Left forelimb (tissue), 1 donor: ENCODE measurements around the gene SYNE1.
"Not testable (repeated sequence)": the region's sequence is repeated elsewhere in the genome, so short reads cannot be mapped to it uniquely, and the experiment has no call there.

Experiments
- DNase-seq: peaks from one replicate; pipeline ENCODE4 v3.0.0-alpha.2; 2018; ENCODE audit warnings: low spot score

Gene SYNE1

GRCh38 chr6:152490971-152491378 is 146.2 kb downstream of the SYNE1 start:
- not testable (repeated sequence) for DNase-seq

- no peak for DNase-seq
These were observed 152.4 kb downstream of the SYNE1 start for GRCh38 chr6:152484806-152485205.

- no peak for DNase-seq
These were observed 154.9 kb downstream of the SYNE1 start for GRCh38 chr6:152482289-152482688.

GRCh38 chr6:152478377-152479010 is 158.7 kb downstream of the SYNE1 start:
- DNase-seq: no peak

- DNase-seq: no peak
These were observed 162.8 kb downstream of the SYNE1 start for GRCh38 chr6:152474354-152474753.

GRCh38 chr6:152472325-152472724 is 164.8 kb downstream of the SYNE1 start:
- DNase-seq: no peak

GRCh38 chr6:152471456-152472265 is 165.5 kb downstream of the SYNE1 start:
- DNase-seq: no peak

GRCh38 chr6:152463164-152463563 is 174.0 kb downstream of the SYNE1 start:
- DNase-seq: no peak

GRCh38 chr6:152462716-152463115 is 174.4 kb downstream of the SYNE1 start:
- DNase-seq: no peak

- no peak for DNase-seq
These were observed 175.6 kb downstream of the SYNE1 start for GRCh38 chr6:152461556-152461955.

GRCh38 chr6:152458648-152459644 is 178.2 kb downstream of the SYNE1 start:
- no peak for DNase-seq

GRCh38 chr6:152457949-152458624 is 179.1 kb downstream of the SYNE1 start:
- DNase-seq: no peak

- no peak for DNase-seq
These were observed 183.2 kb downstream of the SYNE1 start for GRCh38 chr6:152454003-152454402.

GRCh38 chr6:152453421-152453820 is 183.7 kb downstream of the SYNE1 start:
- no peak for DNase-seq

- DNase-seq: no peak
These were observed 184.5 kb downstream of the SYNE1 start for GRCh38 chr6:152452639-152453038.

GRCh38 chr6:152450519-152450918 is 186.6 kb downstream of the SYNE1 start:
- no peak for DNase-seq

- no peak for DNase-seq
These were observed 195.3 kb downstream of the SYNE1 start for GRCh38 chr6:152441902-152442301.

- no peak for DNase-seq
These were observed 201.3 kb downstream of the SYNE1 start for GRCh38 chr6:152435816-152436215.

GRCh38 chr6:152432758-152433157 is 204.4 kb downstream of the SYNE1 start:
- DNase-seq: no peak

- DNase-seq: no peak
These were observed 209.0 kb downstream of the SYNE1 start for GRCh38 chr6:152428126-152428525.

- DNase-seq: no peak
These were observed 210.9 kb downstream of the SYNE1 start for GRCh38 chr6:152426276-152426675.
